ENCODE results near the gene L3MBTL2.

Gene L3MBTL2

GRCh38 chr22:41260871-41261270 is 55.8 kb downstream of the L3MBTL2 start:
- Histone ChIP-seq H3K27me3 (ENCODE audit: insufficient read depth, low read length) (no peaks in the 10 kb centered on the region), H3K79me2 (ENCODE audit: control insufficient read depth, insufficient read depth, low read length, poor library complexity) (no peaks in the 10 kb centered on the region), H4K8ac (ENCODE audit: low read depth, low read length) (no peak overlapping the region), H3K9ac (ENCODE audit: low read length) (no peak overlapping the region), H2BK12ac (ENCODE audit: low read length) (no peak overlapping the region), H2AFZ (ENCODE audit: insufficient read depth, low read length, poor library complexity) (no peak overlapping the region), H3K23ac (ENCODE audit: low read length) (no peak overlapping the region), H3K79me1 (ENCODE audit: low read length) (peaks cover 2% of the 10 kb centered on the region), H4K91ac (ENCODE audit: low read depth, low read length) (no peak overlapping the region), H3K4me3 (ENCODE audit: low read depth, low read length) (no peak overlapping the region), H3K4ac (ENCODE audit: low read depth, low read length) (no peak overlapping the region), H3K36me3 (ENCODE audit: control insufficient read depth in 1 of 2, insufficient read depth in 2 of 2, low read length in 2 of 2) (peaks cover 92% of the 10 kb centered on the region in 2 experiments), H3K14ac (ENCODE audit: low read length) (no peak overlapping the region), H3K9me3 (ENCODE audit: insufficient read depth, low read depth, low read length) (peaks cover 3% of the 10 kb centered on the region), H3K4me1 (ENCODE audit: control insufficient read depth in 1 of 2, insufficient read depth in 2 of 2, low read length in 2 of 2) (no peaks in the 10 kb centered on the region), H2BK5ac (ENCODE audit: low read depth, low read length, poor library complexity) (no peak overlapping the region), H3K18ac (ENCODE audit: low read length) (no peak overlapping the region), H4K12ac (ENCODE audit: low read depth, low read length) (no peak overlapping the region), H3K27ac (ENCODE audit: low read depth, low read length) (no peak overlapping the region), H2BK120ac (ENCODE audit: insufficient read depth, low read length, poor library complexity) (no peak overlapping the region), H2AK5ac (ENCODE audit: low read length) (no peak overlapping the region), H3K4me2 (ENCODE audit: low read length) (no peak overlapping the region)
- no CpG with 5 or more reads among the region's 7 CpGs for WGBS (ENCODE audit: extremely low coverage, insufficient coverage, insufficient read length)
- DNase-seq: peak; percentile 34 to 57

- Histone ChIP-seq H3K36me3 (ENCODE audit: control insufficient read depth in 1 of 2, insufficient read depth in 2 of 2, low read length in 2 of 2) (peaks cover 87 to 88% of the 10 kb centered on the region in 2 experiments), H3K79me2 (ENCODE audit: control insufficient read depth, insufficient read depth, low read length, poor library complexity) (no peaks in the 10 kb centered on the region), H2AK5ac (ENCODE audit: low read length) (no peak overlapping the region), H3K4me3 (ENCODE audit: low read depth, low read length) (no peak overlapping the region), H3K4ac (ENCODE audit: low read depth, low read length) (no peak overlapping the region), H2BK120ac (ENCODE audit: insufficient read depth, low read length, poor library complexity) (no peak overlapping the region), H4K8ac (ENCODE audit: low read depth, low read length) (no peak overlapping the region), H4K91ac (ENCODE audit: low read depth, low read length) (no peak overlapping the region), H3K23ac (ENCODE audit: low read length) (no peak overlapping the region), H2AFZ (ENCODE audit: insufficient read depth, low read length, poor library complexity) (no peak overlapping the region), H3K4me2 (ENCODE audit: low read length) (no peak overlapping the region), H3K27me3 (ENCODE audit: insufficient read depth, low read length) (no peaks in the 10 kb centered on the region), H3K79me1 (ENCODE audit: low read length) (peaks cover 2% of the 10 kb centered on the region), H3K4me1 (ENCODE audit: control insufficient read depth in 1 of 2, insufficient read depth in 2 of 2, low read length in 2 of 2) (no peaks in the 10 kb centered on the region), H3K9me3 (ENCODE audit: insufficient read depth, low read depth, low read length) (peaks cover 3% of the 10 kb centered on the region), H3K9ac (ENCODE audit: low read length) (no peak overlapping the region), H3K14ac (ENCODE audit: low read length) (no peak overlapping the region), H3K18ac (ENCODE audit: low read length) (no peak overlapping the region), H3K27ac (ENCODE audit: low read depth, low read length) (no peak overlapping the region), H2BK5ac (ENCODE audit: low read depth, low read length, poor library complexity) (no peak overlapping the region), H4K12ac (ENCODE audit: low read depth, low read length) (no peak overlapping the region), H2BK12ac (ENCODE audit: low read length) (no peak overlapping the region)
- peak; percentile 54 to 88 for DNase-seq
- WGBS (ENCODE audit: extremely low coverage, insufficient coverage, insufficient read length): no CpG with 5 or more reads among the region's 12 CpGs
These were observed 56.6 kb downstream of the L3MBTL2 start for GRCh38 chr22:41261541-41262249.

- Histone ChIP-seq H4K8ac (ENCODE audit: low read depth, low read length) (no peak overlapping the region), H2BK5ac (ENCODE audit: low read depth, low read length, poor library complexity) (no peak overlapping the region), H3K36me3 (ENCODE audit: control insufficient read depth in 1 of 2, insufficient read depth in 2 of 2, low read length in 2 of 2) (peaks cover 87 to 88% of the 10 kb centered on the region in 2 experiments), H2BK12ac (ENCODE audit: low read length) (no peak overlapping the region), H3K4me2 (ENCODE audit: low read length) (no peak overlapping the region), H2AK5ac (ENCODE audit: low read length) (no peak overlapping the region), H4K12ac (ENCODE audit: low read depth, low read length) (no peak overlapping the region), H3K9ac (ENCODE audit: low read length) (no peak overlapping the region), H3K9me3 (ENCODE audit: insufficient read depth, low read depth, low read length) (peaks cover 3% of the 10 kb centered on the region), H3K23ac (ENCODE audit: low read length) (no peak overlapping the region), H2AFZ (ENCODE audit: insufficient read depth, low read length, poor library complexity) (no peak overlapping the region), H3K27me3 (ENCODE audit: insufficient read depth, low read length) (no peaks in the 10 kb centered on the region), H3K4ac (ENCODE audit: low read depth, low read length) (no peak overlapping the region), H3K79me2 (ENCODE audit: control insufficient read depth, insufficient read depth, low read length, poor library complexity) (no peaks in the 10 kb centered on the region), H3K14ac (ENCODE audit: low read length) (no peak overlapping the region), H3K4me3 (ENCODE audit: low read depth, low read length) (no peak overlapping the region), H3K79me1 (ENCODE audit: low read length) (peaks cover 2% of the 10 kb centered on the region), H2BK120ac (ENCODE audit: insufficient read depth, low read length, poor library complexity) (no peak overlapping the region), H4K91ac (ENCODE audit: low read depth, low read length) (no peak overlapping the region), H3K4me1 (ENCODE audit: control insufficient read depth in 1 of 2, insufficient read depth in 2 of 2, low read length in 2 of 2) (no peaks in the 10 kb centered on the region), H3K18ac (ENCODE audit: low read length) (no peak overlapping the region), H3K27ac (ENCODE audit: low read depth, low read length) (no peak overlapping the region)
- DNase-seq: no peak
- no CpG with 5 or more reads among the region's 15 CpGs for WGBS (ENCODE audit: extremely low coverage, insufficient coverage, insufficient read length)
These were observed 57.2 kb downstream of the L3MBTL2 start for GRCh38 chr22:41262250-41262765.

GRCh38 chr22:41263704-41264103 is 58.6 kb downstream of the L3MBTL2 start:
- Histone ChIP-seq H3K4me3 (ENCODE audit: low read depth, low read length) (no peak overlapping the region), H4K12ac (ENCODE audit: low read depth, low read length) (no peak overlapping the region), H3K4me2 (ENCODE audit: low read length) (no peak overlapping the region), H3K9me3 (ENCODE audit: insufficient read depth, low read depth, low read length) (peaks cover 3% of the 10 kb centered on the region), H3K9ac (ENCODE audit: low read length) (no peak overlapping the region), H3K27me3 (ENCODE audit: insufficient read depth, low read length) (no peaks in the 10 kb centered on the region), H3K36me3 (ENCODE audit: control insufficient read depth in 1 of 2, insufficient read depth in 2 of 2, low read length in 2 of 2) (peaks cover 87 to 88% of the 10 kb centered on the region in 2 experiments), H2BK120ac (ENCODE audit: insufficient read depth, low read length, poor library complexity) (no peak overlapping the region), H3K79me1 (ENCODE audit: low read length) (peaks cover 2% of the 10 kb centered on the region), H3K18ac (ENCODE audit: low read length) (no peak overlapping the region), H2BK5ac (ENCODE audit: low read depth, low read length, poor library complexity) (no peak overlapping the region), H3K14ac (ENCODE audit: low read length) (no peak overlapping the region), H4K8ac (ENCODE audit: low read depth, low read length) (no peak overlapping the region), H3K79me2 (ENCODE audit: control insufficient read depth, insufficient read depth, low read length, poor library complexity) (no peaks in the 10 kb centered on the region), H2AK5ac (ENCODE audit: low read length) (no peak overlapping the region), H3K27ac (ENCODE audit: low read depth, low read length) (no peak overlapping the region), H4K91ac (ENCODE audit: low read depth, low read length) (no peak overlapping the region), H2AFZ (ENCODE audit: insufficient read depth, low read length, poor library complexity) (no peak overlapping the region), H2BK12ac (ENCODE audit: low read length) (no peak overlapping the region), H3K4me1 (ENCODE audit: control insufficient read depth in 1 of 2, insufficient read depth in 2 of 2, low read length in 2 of 2) (no peaks in the 10 kb centered on the region), H3K4ac (ENCODE audit: low read depth, low read length) (no peak overlapping the region), H3K23ac (ENCODE audit: low read length) (no peak overlapping the region)
- WGBS (ENCODE audit: extremely low coverage, insufficient coverage, insufficient read length): no CpG with 5 or more reads among the region's 2 CpGs
- no peak for DNase-seq
